K562 treated with DMSO at 1 percent for 24 hours (cell line): ENCODE results near the gene COL6A3. TPM values are rescaled to one million over a fixed set of nuclear protein-coding genes. Genes with fewer than 3 reads are reported as not detected.

Experiments
- total RNA-seq: library from RNA; unstranded; fragments of 300-600 nt; gene quantifications from 2 replicates; pipeline ENCODE4 v1.2.3, GENCODE V29; 2022; ENCODE audit warnings: low read depth; ENCODE audit not compliant: insufficient read depth

COL6A3 gene
- total RNA-seq, result 24.2 and 27.5 TPM in 2 replicates

GRCh38 chr2:237413777-237414661 is at the start of gene COL6A3:
TSS of gene COL6A3 (minus strand) at chr2:237414164. CDS start at chr2:237396817, 17,347 bp downstream.

Other genes with a start within 250 kb of the COL6A3 start
- gene MLPH, start 73.1 kb upstream of the COL6A3 start, total RNA-seq, result not detected in 2 replicates
- not detected in 2 replicates for gene PRLH, start 152.4 kb upstream of the COL6A3 start, total RNA-seq
- gene RAB17, start 176.6 kb upstream of the COL6A3 start, total RNA-seq, result not detected in 2 replicates
- 17.7 and 19.1 TPM in 2 replicates for gene LRRFIP1, start 213.4 kb upstream of the COL6A3 start, total RNA-seq